Measurements from ENCODE around the gene AK8.

GRCh38 chr9:132722564-132723065 is 155.5 kb downstream of the AK8 start:
- no peak for TF ChIP-seq CTCF (IDR thresholded peaks at IDR 0.05)
- no peak for TF ChIP-seq POLR2A (IDR thresholded peaks at IDR 0.05)

All from body of pancreas (tissue), 4 donors.